Stimulated activated CD4-positive, alpha-beta T cell treated with anti-CD3 and anti-CD28 coated beads, Interleukin-4, amount 100 ng/mL, for 48 hours (primary cell): ENCODE results near the gene TMPRSS11F.
"Not testable (repeated sequence)": the region's sequence is repeated elsewhere in the genome, so short reads cannot be mapped to it uniquely, and the experiment has no call there.

ENCODE experiments used
- DNase-seq, 2 donors: peaks; one replicate each; pipeline ENCODE4 v3.0.0-alpha.2; 2020; ENCODE audit warnings: low read depth in 2 of 2

Gene TMPRSS11F

GRCh38 chr4:68129793-68130192 is at the start of gene TMPRSS11F:
Gene TMPRSS11F (minus strand): TSS chr4:68129869. CDS start chr4:68129820, 49 bp downstream.
- no peak for DNase-seq

GRCh38 chr4:68176904-68177303 is 47.2 kb upstream of the TMPRSS11F start:
- DNase-seq, result no peak

- DNase-seq, result no peak
Measured at GRCh38 chr4:68176500-68176899, 46.8 kb upstream of the TMPRSS11F start.

- peak; percentile 13 to 25 for DNase-seq
Measured at GRCh38 chr4:68175562-68176155, 46.0 kb upstream of the TMPRSS11F start.

- not testable (repeated sequence) for DNase-seq
Measured at GRCh38 chr4:68174389-68174788, 44.7 kb upstream of the TMPRSS11F start.

GRCh38 chr4:68172147-68172546 is 42.5 kb upstream of the TMPRSS11F start:
- not testable (repeated sequence) for DNase-seq

- no peak for DNase-seq
Measured at GRCh38 chr4:68167706-68168105, 38.0 kb upstream of the TMPRSS11F start.

- no peak for DNase-seq
Measured at GRCh38 chr4:68167166-68167565, 37.5 kb upstream of the TMPRSS11F start.

GRCh38 chr4:68163754-68164153 is 34.1 kb upstream of the TMPRSS11F start:
- no peak for DNase-seq

GRCh38 chr4:68162196-68162595 is 32.5 kb upstream of the TMPRSS11F start:
- no peak for DNase-seq

GRCh38 chr4:68152411-68152810 is 22.7 kb upstream of the TMPRSS11F start:
- no peak for DNase-seq

GRCh38 chr4:68148800-68149685 is 19.4 kb upstream of the TMPRSS11F start:
- DNase-seq, result no peak

- DNase-seq, result no peak
Measured at GRCh38 chr4:68147079-68147478, 17.4 kb upstream of the TMPRSS11F start.

GRCh38 chr4:68145261-68145660 is 15.6 kb upstream of the TMPRSS11F start:
- DNase-seq, result no peak

- no peak for DNase-seq
Measured at GRCh38 chr4:68141852-68142251, 12.2 kb upstream of the TMPRSS11F start.

GRCh38 chr4:68132342-68132741 is 2.7 kb upstream of the TMPRSS11F start:
- no peak for DNase-seq

GRCh38 chr4:68124262-68124661 is 5.4 kb downstream of the TMPRSS11F start:
- no peak for DNase-seq

- DNase-seq, result no peak
Measured at GRCh38 chr4:68123525-68123924, 6.1 kb downstream of the TMPRSS11F start.

GRCh38 chr4:68119921-68120320 is 9.7 kb downstream of the TMPRSS11F start:
- no peak for DNase-seq

GRCh38 chr4:68110441-68110840 is 19.2 kb downstream of the TMPRSS11F start:
- no peak for DNase-seq

- DNase-seq, result no peak
Measured at GRCh38 chr4:68109868-68110267, 19.8 kb downstream of the TMPRSS11F start.

GRCh38 chr4:68082758-68083157 is 46.9 kb downstream of the TMPRSS11F start:
- no peak for DNase-seq

- DNase-seq, result no peak
Measured at GRCh38 chr4:68079928-68080327, 49.7 kb downstream of the TMPRSS11F start.
